Astrocyte of the cerebellum (primary cell): Measurements from ENCODE around the gene DGUOK.

Experiments
- DNase-seq: peaks from one replicate; pipeline ENCODE4 v3.0.0-alpha.2; 2011; ENCODE audit warnings: low read depth
- H3K4me3 ChIP-seq: 2 replicates; pipeline ENCODE4 v1.5.1; 2011; ENCODE audit warnings: mild to moderate bottlenecking, low read depth, low read length, moderate library complexity
- CTCF ChIP-seq: IDR thresholded peaks from 2 replicates; pipeline ENCODE4 v1.5.1; 2012; ENCODE audit warnings: low read length, low read depth, moderate library complexity, mild to moderate bottlenecking; ENCODE audit errors: missing control alignments
- in situ Hi-C: cut with HindIII; loops from 2 replicates; pipeline ENCODE4 v1.10.0; 2017; ENCODE audit warnings: low sequenced_read_pairs

DGUOK gene

GRCh38 chr2:73989972-73990371, 63.3 kb downstream of the DGUOK start:
- H3K4me3 ChIP-seq, result no peak overlapping the region
- in situ Hi-C loops, result no loop called here
- no peak for TF ChIP-seq CTCF
- DNase-seq, result no peak

- in situ Hi-C loops, result no loop called here
- TF ChIP-seq CTCF, result no peak
- H3K4me3 ChIP-seq, result no peak overlapping the region
- no peak for DNase-seq
These were observed 63.9 kb downstream of the DGUOK start for GRCh38 chr2:73990531-73990930.

GRCh38 chr2:73992036-73992435, 65.4 kb downstream of the DGUOK start:
- no peak overlapping the region for H3K4me3 ChIP-seq
- in situ Hi-C loops, result no loop called here
- no peak for TF ChIP-seq CTCF
- no peak for DNase-seq

GRCh38 chr2:73993376-73993775, 66.7 kb downstream of the DGUOK start:
- in situ Hi-C loops, result no loop called here
- no peak for TF ChIP-seq CTCF

GRCh38 chr2:73993778-73994177, 67.1 kb downstream of the DGUOK start:
- TF ChIP-seq CTCF, result no peak
- DNase-seq, result no peak
- no peak overlapping the region for H3K4me3 ChIP-seq
- in situ Hi-C loops, result no loop called here

More at GRCh38 chr2:73993376-73993775, 66.7 kb downstream of the DGUOK start:
- no peak for DNase-seq
- H3K4me3 ChIP-seq, result no peak overlapping the region

GRCh38 chr2:73994178-73994831, 67.6 kb downstream of the DGUOK start:
- no peak for DNase-seq
- TF ChIP-seq CTCF, result no peak
- H3K4me3 ChIP-seq, result no peak overlapping the region
- in situ Hi-C loops, result no loop called here

GRCh38 chr2:73995810-73996209, 69.1 kb downstream of the DGUOK start:
- in situ Hi-C loops, result no loop called here
- no peak overlapping the region for H3K4me3 ChIP-seq
- no peak for DNase-seq
- no peak for TF ChIP-seq CTCF
